ENCODE measurements around the gene MIGA2. TPM values are rescaled to one million over a fixed set of nuclear protein-coding genes. Genes with fewer than 3 reads are reported as not detected.
"Not testable (repeated sequence)": the region's sequence is repeated elsewhere in the genome, so short reads cannot be mapped to it uniquely, and the experiment has no call there.

The MIGA2 gene
- total and polyA plus RNA-seq, 2 donors = 14.4 to 43.0 TPM

GRCh38 chr9:129002992-129003391, 33.4 kb upstream of the MIGA2 start:
- Histone ChIP-seq H3K9me3 (ENCODE audit: control insufficient read depth in 2 of 2, insufficient read depth in 1 of 2, low read length in 1 of 2) (no peaks in the 10 kb centered on the region), H3K27ac (ENCODE audit: low read depth in 1 of 2, low read length in 1 of 2) (no peak overlapping the region), H3K4me3 (ENCODE audit: low read length in 2 of 2) (no peak overlapping the region), H3K36me3 (ENCODE audit: control insufficient read depth in 2 of 2, insufficient read depth in 2 of 2, low read length in 1 of 2) (peaks cover 84 to 93% of the 10 kb centered on the region in 2 donors), H3K4me1 (ENCODE audit: control insufficient read depth in 2 of 2, insufficient read depth in 2 of 2, low read length in 2 of 2) (no peaks in the 10 kb centered on the region), H3K27me3 (ENCODE audit: control insufficient read depth in 2 of 2, insufficient read depth in 1 of 2, low read length in 1 of 2) (no peaks in the 10 kb centered on the region)
- no peak for DNase-seq (ENCODE audit: low read depth in 6 of 9, low spot score in 9 of 9)
- WGBS = 99% methylated on average over 9 of the region's 9 CpGs

- 97% methylated on average over 6 of the region's 6 CpGs for WGBS
- H3K27me3 ChIP-seq (ENCODE audit: control insufficient read depth in 2 of 2, insufficient read depth in 1 of 2, low read length in 1 of 2); H3K27ac ChIP-seq (ENCODE audit: low read depth in 1 of 2, low read length in 1 of 2); H3K4me1 ChIP-seq (ENCODE audit: control insufficient read depth in 2 of 2, insufficient read depth in 2 of 2, low read length in 2 of 2); DNase-seq (ENCODE audit: low read depth in 6 of 9, low spot score in 9 of 9); H3K9me3 ChIP-seq (ENCODE audit: control insufficient read depth in 2 of 2, insufficient read depth in 1 of 2, low read length in 1 of 2); H3K4me3 ChIP-seq (ENCODE audit: low read length in 2 of 2): not testable (repeated sequence)
- H3K36me3 ChIP-seq (ENCODE audit: control insufficient read depth in 2 of 2, insufficient read depth in 2 of 2, low read length in 1 of 2) = peaks cover 85 to 93% of the 10 kb centered on the region in 2 donors
These were observed 32.3 kb upstream of the MIGA2 start for GRCh38 chr9:129004173-129004572.

GRCh38 chr9:129005336-129005997, 31.0 kb upstream of the MIGA2 start:
- Histone ChIP-seq H3K36me3 (ENCODE audit: control insufficient read depth in 2 of 2, insufficient read depth in 2 of 2, low read length in 1 of 2) (peaks cover 86 to 87% of the 10 kb centered on the region in 2 donors), H3K27ac (ENCODE audit: low read depth in 1 of 2, low read length in 1 of 2) (no peak overlapping the region), H3K4me1 (ENCODE audit: control insufficient read depth in 2 of 2, insufficient read depth in 2 of 2, low read length in 2 of 2) (no peaks in the 10 kb centered on the region), H3K4me3 (ENCODE audit: low read length in 2 of 2) (no peak overlapping the region), H3K27me3 (ENCODE audit: control insufficient read depth in 2 of 2, insufficient read depth in 1 of 2, low read length in 1 of 2) (no peaks in the 10 kb centered on the region), H3K9me3 (ENCODE audit: control insufficient read depth in 2 of 2, insufficient read depth in 1 of 2, low read length in 1 of 2) (no peaks in the 10 kb centered on the region)
- 96% methylated on average over 10 of the region's 10 CpGs for WGBS
- no peak for DNase-seq (ENCODE audit: low read depth in 6 of 9, low spot score in 9 of 9)

GRCh38 chr9:129006328-129007034, 29.9 kb upstream of the MIGA2 start:
- Histone ChIP-seq H3K36me3 (ENCODE audit: control insufficient read depth in 2 of 2, insufficient read depth in 2 of 2, low read length in 1 of 2) (peaks cover 87 to 88% of the 10 kb centered on the region in 2 donors), H3K9me3 (ENCODE audit: control insufficient read depth in 2 of 2, insufficient read depth in 1 of 2, low read length in 1 of 2) (no peaks in the 10 kb centered on the region), H3K27me3 (ENCODE audit: control insufficient read depth in 2 of 2, insufficient read depth in 1 of 2, low read length in 1 of 2) (no peaks in the 10 kb centered on the region), H3K4me3 (ENCODE audit: low read length in 2 of 2) (no peak overlapping the region), H3K27ac (ENCODE audit: low read depth in 1 of 2, low read length in 1 of 2) (no peak overlapping the region), H3K4me1 (ENCODE audit: control insufficient read depth in 2 of 2, insufficient read depth in 2 of 2, low read length in 2 of 2) (no peaks in the 10 kb centered on the region)
- WGBS = 74% methylated on average over 21 of the region's 21 CpGs
- DNase-seq (ENCODE audit: low read depth in 6 of 9, low spot score in 9 of 9) = peak in 7 of 9 donors; percentile 17 to 71 (median 52)

- H3K9me3 ChIP-seq (ENCODE audit: control insufficient read depth in 2 of 2, insufficient read depth in 1 of 2, low read length in 1 of 2) = no peaks in the 10 kb centered on the region
- H3K27me3 ChIP-seq (ENCODE audit: control insufficient read depth in 2 of 2, insufficient read depth in 1 of 2, low read length in 1 of 2) = no peaks in the 10 kb centered on the region
- H3K4me1 ChIP-seq (ENCODE audit: control insufficient read depth in 2 of 2, insufficient read depth in 2 of 2, low read length in 2 of 2) = no peaks in the 10 kb centered on the region
- H3K4me3 ChIP-seq (ENCODE audit: low read length in 2 of 2) = no peak overlapping the region
- H3K36me3 ChIP-seq (ENCODE audit: control insufficient read depth in 2 of 2, insufficient read depth in 2 of 2, low read length in 1 of 2) = peaks cover 85 to 87% of the 10 kb centered on the region in 2 donors
- 98% methylated on average over 14 of the region's 14 CpGs for WGBS
- H3K27ac ChIP-seq (ENCODE audit: low read depth in 1 of 2, low read length in 1 of 2) = no peak overlapping the region
- no peak for DNase-seq (ENCODE audit: low read depth in 6 of 9, low spot score in 9 of 9)
These were observed 29.2 kb upstream of the MIGA2 start for GRCh38 chr9:129007035-129007765.

GRCh38 chr9:129007766-129008468, 28.5 kb upstream of the MIGA2 start:
- DNase-seq (ENCODE audit: low read depth in 6 of 9, low spot score in 9 of 9) = no peak
- no peak overlapping the region for H3K27ac ChIP-seq (ENCODE audit: low read depth in 1 of 2, low read length in 1 of 2)
- peaks cover 85 to 87% of the 10 kb centered on the region in 2 donors for H3K36me3 ChIP-seq (ENCODE audit: control insufficient read depth in 2 of 2, insufficient read depth in 2 of 2, low read length in 1 of 2)
- WGBS = 96% methylated on average over 18 of the region's 18 CpGs
- H3K9me3 ChIP-seq (ENCODE audit: control insufficient read depth in 2 of 2, insufficient read depth in 1 of 2, low read length in 1 of 2) = no peaks in the 10 kb centered on the region
- H3K4me1 ChIP-seq (ENCODE audit: control insufficient read depth in 2 of 2, insufficient read depth in 2 of 2, low read length in 2 of 2) = no peaks in the 10 kb centered on the region
- H3K4me3 ChIP-seq (ENCODE audit: low read length in 2 of 2) = no peak overlapping the region
- no peaks in the 10 kb centered on the region for H3K27me3 ChIP-seq (ENCODE audit: control insufficient read depth in 2 of 2, insufficient read depth in 1 of 2, low read length in 1 of 2)

GRCh38 chr9:129008469-129008965, 27.9 kb upstream of the MIGA2 start:
- H3K36me3 ChIP-seq (ENCODE audit: control insufficient read depth in 2 of 2, insufficient read depth in 2 of 2, low read length in 1 of 2) = peaks cover 85 to 87% of the 10 kb centered on the region in 2 donors
- no peak overlapping the region for H3K4me3 ChIP-seq (ENCODE audit: low read length in 2 of 2)
- no peaks in the 10 kb centered on the region for H3K27me3 ChIP-seq (ENCODE audit: control insufficient read depth in 2 of 2, insufficient read depth in 1 of 2, low read length in 1 of 2)
- no peaks in the 10 kb centered on the region for H3K9me3 ChIP-seq (ENCODE audit: control insufficient read depth in 2 of 2, insufficient read depth in 1 of 2, low read length in 1 of 2)
- no peaks in the 10 kb centered on the region for H3K4me1 ChIP-seq (ENCODE audit: control insufficient read depth in 2 of 2, insufficient read depth in 2 of 2, low read length in 2 of 2)
- no peak for DNase-seq (ENCODE audit: low read depth in 6 of 9, low spot score in 9 of 9)
- 99% methylated on average over 6 of the region's 6 CpGs for WGBS
- no peak overlapping the region for H3K27ac ChIP-seq (ENCODE audit: low read depth in 1 of 2, low read length in 1 of 2)

- no peaks in the 10 kb centered on the region for H3K9me3 ChIP-seq (ENCODE audit: control insufficient read depth in 2 of 2, insufficient read depth in 1 of 2, low read length in 1 of 2)
- no peak for DNase-seq (ENCODE audit: low read depth in 6 of 9, low spot score in 9 of 9)
- H3K4me1 ChIP-seq (ENCODE audit: control insufficient read depth in 2 of 2, insufficient read depth in 2 of 2, low read length in 2 of 2) = no peaks in the 10 kb centered on the region
- 94% methylated on average over 13 of the region's 13 CpGs for WGBS
- H3K27me3 ChIP-seq (ENCODE audit: control insufficient read depth in 2 of 2, insufficient read depth in 1 of 2, low read length in 1 of 2) = no peaks in the 10 kb centered on the region
- no peak overlapping the region for H3K4me3 ChIP-seq (ENCODE audit: low read length in 2 of 2)
- H3K27ac ChIP-seq (ENCODE audit: low read depth in 1 of 2, low read length in 1 of 2) = no peak overlapping the region
- H3K36me3 ChIP-seq (ENCODE audit: control insufficient read depth in 2 of 2, insufficient read depth in 2 of 2, low read length in 1 of 2) = peaks cover 87 to 90% of the 10 kb centered on the region in 2 donors
These were observed 27.3 kb upstream of the MIGA2 start for GRCh38 chr9:129008986-129009583.

Data from thymus (tissue), 11 donors.